Islet of Langerhans (tissue), 1 donor: ENCODE data around the gene MCM9.
"Not testable (repeated sequence)": the region's sequence is repeated elsewhere in the genome, so short reads cannot be mapped to it uniquely, and the experiment has no call there.

Experiments used
- FAIRE-seq: peaks from one replicate; lab custom pipeline; 2011; peaks lifted over from hg19 to GRCh38; lab: Jason Lieb, UNC

MCM9 gene

DNA sequence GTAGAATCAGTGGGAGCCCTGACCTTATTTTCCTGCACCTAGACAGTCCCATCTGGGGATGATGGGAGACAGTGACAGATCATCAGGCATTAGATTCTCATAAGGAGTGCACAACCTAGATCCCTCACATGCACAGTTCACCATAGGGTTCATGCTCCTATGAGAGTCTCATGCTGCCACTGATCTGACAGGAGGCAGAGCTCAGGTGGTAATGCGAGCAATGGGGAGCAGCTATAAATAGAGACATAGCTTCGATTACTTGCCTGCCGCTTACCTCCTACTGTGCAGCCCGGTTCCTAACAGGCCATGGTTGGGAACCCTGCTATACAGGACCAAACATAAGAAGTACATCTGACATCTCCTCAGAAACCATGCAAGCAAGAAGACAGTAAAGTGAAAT is 72.5 kb downstream of the MCM9 start:
- no peak for FAIRE-seq

DNA sequence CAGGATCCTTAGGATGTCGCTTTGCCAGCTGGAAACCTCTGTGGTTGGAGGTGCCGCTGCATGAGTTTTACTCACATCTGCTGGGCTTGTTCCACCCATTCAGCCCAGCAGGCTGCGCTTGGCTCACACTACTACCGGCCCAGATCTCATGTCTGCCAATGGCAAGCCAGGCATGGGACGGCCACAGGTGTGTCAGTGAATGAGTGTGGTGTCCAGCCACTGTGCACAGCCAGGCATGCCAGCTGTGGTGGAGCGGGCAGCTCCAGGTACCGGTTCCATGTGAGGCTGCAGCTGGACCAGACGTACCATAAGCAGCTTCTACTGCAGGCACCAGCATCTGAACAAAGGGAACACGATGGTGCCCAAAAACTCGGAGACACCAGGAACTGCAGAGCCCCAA is 74.1 kb downstream of the MCM9 start:
- no peak for FAIRE-seq

DNA sequence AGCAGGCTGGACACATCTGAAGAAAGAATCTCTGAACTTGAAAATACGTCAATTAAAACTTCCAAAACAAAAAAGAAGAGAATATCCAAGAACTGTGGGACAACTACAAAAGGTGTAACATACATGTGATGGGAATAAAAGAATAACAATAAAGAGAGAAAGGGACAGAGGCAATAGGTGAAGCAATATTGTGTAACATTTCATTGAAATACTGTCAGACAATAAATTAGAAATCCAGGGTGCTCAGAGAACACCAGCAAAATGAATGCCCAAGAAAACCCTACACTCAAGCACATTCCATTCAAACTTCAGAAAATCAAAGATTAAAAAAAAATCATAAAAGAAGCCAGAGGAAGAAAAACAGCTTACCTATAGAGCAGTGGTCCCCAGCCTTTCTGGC is 74.6 kb downstream of the MCM9 start:
- no peak for FAIRE-seq

DNA sequence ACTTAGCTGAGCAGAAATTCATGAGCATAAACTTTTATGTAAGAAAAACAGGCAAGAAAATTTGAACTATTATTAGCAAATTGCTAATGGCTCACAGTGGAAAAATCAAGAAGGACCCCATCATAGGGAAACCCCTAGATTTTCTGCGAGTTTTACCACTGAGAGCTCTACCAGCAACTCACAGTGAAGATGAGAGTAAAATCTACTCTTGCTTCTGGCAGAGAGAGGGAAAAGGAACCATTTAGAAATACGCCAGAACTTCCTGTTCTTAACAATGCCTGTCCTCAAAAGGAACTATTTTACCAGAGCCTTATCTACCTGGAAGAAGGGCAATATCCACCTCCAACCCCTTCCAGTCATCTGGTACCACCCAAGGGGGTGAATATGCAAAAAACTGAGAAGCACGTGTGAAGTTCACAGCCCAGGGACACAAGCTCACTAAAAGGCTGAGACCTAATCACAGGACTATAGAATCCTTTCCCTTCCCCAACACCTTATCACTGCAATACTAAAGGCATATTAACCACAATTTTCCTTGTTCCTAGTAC is 75.4 kb downstream of the MCM9 start:
- no peak for FAIRE-seq

DNA sequence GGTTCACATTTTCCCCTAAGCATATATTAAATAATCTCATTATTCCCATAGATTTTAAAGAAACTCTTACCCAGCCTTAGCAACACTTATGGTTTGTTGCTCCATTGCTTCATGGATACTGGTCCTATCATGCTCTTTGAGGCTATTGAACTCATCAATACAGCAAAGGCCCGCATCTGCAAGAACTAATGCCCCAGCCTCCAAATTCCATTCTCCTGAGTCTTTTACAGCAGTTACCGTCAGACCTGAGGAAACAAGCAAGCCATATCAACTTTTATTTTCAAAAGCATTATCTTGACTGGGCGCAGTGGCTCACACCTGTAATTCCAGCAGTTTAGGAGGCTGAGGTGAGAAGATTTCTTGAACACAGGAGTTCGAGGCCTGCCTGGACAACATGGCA is 78.7 kb downstream of the MCM9 start:
- no peak for FAIRE-seq

DNA sequence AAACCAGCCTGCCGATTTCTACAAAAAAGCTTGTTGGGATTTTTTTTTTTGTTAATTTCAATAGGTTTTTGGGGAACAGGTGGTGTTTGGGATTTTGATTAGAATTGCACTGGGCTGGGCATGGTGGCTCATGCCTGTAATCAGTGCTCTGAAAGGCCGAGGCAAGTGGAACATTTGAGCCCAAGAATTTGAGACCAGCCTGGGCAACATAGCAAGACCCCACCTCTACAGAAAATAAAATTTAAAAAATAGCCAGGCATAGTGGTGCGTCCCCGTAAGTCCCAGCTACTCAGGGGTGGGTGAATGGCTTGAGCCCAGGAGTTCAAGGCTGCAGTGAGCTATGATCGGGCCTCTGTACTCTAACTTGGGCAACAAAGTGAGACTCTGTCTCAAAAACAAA is 81.6 kb downstream of the MCM9 start:
- FAIRE-seq, result no peak

DNA sequence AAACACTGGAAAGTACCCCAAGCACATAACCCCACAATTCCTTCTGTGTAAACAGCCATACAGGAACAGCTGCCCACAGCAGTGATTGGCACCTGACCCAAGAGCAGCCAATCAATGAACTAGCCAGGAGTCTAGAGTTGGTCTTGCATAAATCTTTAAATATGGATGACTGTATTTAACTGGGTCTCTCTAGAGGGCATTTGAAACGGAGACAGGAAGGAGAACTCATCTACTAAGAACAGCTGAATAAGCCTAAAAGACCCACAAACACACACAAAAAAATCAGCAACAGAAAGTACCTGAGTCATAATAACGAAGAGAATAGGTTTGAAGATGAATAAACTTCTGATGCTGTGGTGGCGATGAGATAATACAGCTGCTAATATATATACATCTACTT is 90.0 kb downstream of the MCM9 start:
- FAIRE-seq, result no peak

DNA sequence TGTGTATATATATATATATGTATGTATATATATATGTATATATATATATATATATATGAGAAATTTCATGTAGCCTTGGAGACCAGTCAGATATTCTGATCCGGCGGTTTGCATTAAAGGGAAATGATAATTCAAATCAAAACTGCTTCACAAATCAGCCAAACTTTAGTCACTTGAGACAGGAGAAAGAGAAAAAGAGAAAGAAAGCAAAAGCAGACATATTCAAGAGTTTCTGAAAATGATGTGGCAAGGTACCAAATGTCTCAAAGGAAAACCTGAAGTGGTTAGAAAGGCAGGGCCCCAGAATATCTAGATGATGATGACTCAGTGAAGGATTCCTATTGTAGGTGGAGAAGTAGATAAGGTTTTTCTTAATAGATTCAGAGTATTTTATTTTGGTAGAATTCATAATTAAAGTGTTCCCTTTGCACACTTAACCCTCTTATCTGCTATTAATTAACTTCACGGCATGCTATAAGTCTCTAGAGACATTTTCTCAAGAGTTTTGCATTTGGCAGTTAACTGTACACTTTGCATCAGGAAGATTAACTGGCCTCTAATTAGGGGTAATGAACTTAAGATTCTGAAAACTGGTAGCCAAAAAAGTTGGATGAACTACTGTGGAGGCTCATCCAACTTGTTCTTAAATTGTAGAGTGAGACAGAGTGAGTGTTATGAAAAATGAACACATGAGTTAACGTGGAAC is 91.1 kb downstream of the MCM9 start:
- no peak for FAIRE-seq

DNA sequence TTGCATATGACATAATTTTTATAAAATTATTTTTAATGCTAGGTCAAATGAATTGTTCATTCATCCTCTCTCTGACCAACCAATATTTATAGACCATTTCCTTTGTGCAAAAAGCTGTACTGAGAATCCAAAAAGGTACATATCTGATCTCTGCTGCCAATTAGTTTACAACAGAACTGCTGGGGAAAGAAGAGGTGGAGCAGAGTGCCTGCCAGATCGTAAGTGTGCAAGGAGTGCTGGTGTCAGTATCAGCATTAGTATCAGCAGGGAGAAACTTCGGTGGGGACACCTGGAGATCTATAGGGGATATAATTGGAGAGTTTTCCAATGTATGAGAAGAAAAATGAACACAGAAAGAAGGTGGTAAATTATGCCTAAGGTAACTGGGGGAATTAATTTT is 104.3 kb downstream of the MCM9 start:
- FAIRE-seq, result no peak

DNA sequence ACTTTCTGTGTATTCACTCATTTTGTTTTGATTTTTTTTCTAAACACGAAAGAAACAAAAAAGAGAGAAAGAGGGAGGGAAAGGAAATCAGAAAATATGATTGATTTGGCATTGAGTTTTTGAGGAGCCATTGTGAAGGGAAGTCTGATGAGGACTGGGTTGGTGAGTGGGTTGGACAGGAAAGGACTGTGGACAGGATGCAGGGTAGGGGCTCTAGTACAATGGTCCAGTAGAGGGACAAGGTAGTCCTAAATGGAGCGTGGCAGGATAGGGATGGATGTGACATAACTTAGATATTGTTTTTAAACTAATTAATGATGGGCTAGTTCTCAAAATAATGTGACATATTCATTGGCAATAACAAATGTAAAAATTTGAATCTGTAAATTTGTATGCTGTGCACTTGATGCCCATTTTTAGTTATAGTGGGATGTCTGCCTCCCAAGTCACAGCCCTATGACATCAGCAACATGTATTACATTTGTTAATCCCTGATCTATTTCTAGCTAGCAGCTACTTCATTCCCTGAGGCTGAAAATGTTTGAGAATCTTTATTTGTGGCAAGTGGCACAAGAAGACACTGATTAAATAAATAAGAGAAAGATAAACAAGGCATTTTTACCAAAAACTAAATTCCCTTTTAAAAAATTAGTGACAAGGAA is 105.0 kb downstream of the MCM9 start:
- no peak for FAIRE-seq

DNA sequence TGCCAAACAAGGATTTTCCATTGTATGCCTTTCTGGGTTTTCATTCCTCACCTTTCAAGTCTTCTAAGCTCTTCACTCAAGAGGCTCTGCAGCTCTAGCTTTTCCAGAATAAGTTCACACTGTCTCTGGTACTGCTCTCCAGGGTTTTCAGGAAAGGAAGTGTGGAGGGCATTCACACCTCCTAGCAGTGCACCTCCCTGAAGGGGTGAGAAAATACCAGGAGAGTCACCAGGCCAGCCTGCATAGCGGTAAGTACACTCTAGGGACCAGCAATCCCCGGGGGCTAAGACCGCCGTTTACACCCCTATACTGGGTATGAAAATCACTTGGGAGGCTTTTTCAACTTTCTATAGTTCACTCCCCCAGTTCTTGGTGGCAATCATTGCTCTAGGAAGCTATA is 108.9 kb downstream of the MCM9 start:
- FAIRE-seq, result no peak

DNA sequence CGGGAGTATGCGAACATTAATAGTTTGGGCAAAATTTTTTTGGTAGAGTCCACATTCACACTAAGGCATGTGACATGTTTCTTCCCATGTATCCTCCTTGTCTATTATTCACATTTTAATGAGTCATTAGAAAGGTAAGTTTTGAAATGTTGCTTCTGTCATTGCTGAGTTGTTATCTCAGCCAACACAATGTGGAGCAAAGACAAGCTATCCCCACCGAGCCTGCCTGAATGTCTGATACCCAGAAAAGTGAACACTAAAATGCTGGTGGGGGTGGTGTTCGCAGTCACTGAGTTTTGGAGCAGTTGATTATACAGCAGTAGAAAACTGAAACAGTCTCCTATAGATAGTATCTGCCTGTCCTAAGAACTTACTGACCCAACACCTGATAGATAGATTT is 109.3 kb downstream of the MCM9 start:
- FAIRE-seq, result no peak

DNA sequence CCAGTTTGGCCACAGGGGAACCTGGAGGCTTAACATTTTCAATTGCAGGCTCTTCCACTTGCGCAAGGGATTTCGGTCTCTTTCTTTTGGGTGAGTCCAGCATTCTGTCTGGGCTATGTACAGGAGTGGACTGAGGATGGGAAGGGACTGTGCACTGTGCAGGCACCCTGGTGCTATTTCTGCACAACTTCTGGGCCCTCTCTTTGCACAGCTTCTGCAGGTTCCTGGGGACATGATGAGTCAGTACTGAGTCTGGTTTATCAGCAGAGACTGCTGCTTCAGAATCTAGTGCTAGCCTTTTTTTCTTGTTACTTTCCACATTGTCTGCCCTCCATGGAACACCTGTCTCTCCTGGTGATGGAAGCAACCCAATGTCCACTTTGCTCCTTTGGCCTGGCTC is 119.5 kb downstream of the MCM9 start:
- FAIRE-seq, result no peak

DNA sequence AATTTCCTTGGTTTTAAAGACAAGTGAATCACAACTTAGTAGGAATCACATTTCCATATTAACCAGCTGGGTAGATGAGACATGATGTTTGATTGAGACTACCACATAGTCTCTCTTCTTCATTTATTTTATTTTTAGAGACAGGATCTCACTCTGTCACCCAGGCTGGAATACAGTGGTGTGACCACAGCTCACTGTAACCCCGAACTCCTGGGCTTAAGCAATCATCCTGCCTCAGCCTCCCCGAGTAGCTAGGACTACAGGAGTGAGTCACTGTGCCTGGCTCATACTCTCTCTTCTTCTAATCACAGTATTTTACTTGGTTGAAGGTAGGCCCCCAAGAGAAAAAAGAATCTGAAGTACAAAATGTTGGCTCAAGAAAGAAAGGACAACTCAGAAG is 121.2 kb downstream of the MCM9 start:
- FAIRE-seq, result no peak

DNA sequence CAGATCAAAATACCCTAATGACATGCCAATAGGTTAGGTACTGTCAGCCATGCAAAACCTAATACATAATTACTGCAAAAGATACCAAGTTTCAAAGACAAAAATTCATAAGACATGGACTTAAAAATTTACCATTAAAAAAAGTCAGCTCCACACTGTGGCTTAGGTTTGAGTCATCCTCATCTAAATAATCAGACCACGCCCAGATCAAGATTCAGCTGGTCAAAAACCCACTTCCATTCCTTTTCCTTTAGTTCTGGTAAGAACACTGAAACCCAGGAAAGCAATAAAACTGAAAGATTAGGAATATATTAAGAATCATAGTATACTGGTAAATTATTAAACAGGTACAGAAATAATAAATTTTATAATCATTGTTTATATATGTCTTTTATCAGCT is 122.0 kb downstream of the MCM9 start:
- FAIRE-seq, result no peak

DNA sequence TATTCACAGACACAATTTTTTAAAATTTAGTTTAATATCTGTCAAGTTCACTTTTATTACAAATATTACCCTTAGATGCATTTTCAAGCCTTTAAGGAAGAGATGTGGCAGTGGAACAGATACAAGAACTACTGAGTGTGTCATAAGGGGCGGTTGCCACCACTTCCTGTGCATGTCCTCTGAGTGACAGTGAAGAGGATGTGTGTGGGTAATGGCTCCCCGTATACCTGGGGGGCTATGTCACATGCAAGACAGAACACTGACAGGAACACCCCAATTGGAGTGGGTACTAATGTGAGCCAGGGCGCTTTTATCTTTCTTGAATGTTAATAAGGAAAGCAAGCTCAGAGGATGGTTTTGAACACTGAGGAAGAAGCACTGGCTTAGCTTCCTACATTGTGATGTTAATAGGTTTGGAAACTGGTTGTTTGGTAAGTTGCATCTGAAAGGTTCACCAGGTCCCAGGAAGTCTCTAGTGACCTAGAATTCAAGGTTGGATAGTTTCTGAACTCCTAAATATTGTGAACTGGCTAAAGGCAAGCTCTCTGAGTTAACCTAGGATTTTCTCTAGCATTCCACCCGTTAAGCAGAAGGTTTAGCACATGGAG is 124.4 kb downstream of the MCM9 start:
- FAIRE-seq, result no peak

DNA sequence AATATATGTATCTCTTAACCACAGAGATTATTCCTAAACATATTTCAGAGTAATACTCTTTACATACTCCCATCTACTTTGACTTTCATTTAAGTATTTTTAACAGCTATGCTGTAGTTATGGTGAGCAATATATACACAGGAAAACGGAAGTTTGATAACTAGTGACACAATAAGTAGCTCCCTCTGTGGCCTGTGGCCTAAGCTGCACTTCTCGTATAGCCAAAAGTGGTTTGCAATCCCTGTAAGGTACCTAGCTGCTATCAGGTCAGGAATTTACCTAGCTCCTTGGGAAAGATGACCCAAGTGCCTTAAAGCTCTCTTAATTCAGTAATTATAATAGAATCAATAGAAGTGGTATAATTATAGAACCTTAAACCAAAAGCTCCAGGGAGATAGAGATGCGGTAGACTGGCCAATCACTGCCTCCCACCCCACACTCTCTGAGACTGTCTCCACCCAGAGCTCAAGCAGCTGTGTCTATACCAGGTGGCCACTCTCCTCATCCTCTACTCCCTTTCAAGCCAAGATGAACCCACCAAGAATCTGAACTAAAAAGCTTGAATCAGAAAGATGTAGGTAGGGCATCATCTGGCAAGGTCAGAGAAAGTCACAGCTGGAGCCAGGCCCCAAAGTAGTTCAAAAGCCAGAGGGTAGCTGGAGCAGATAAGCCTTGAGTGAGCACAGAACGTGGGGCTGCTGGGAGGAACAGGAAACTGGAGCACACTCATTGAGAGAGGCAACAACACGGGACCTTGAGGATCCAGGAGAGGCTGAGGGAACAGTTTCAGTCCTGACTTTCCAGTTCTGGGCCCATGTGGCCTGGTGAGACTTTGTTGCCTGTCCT is 125.9 kb downstream of the MCM9 start:
- FAIRE-seq, result no peak

DNA sequence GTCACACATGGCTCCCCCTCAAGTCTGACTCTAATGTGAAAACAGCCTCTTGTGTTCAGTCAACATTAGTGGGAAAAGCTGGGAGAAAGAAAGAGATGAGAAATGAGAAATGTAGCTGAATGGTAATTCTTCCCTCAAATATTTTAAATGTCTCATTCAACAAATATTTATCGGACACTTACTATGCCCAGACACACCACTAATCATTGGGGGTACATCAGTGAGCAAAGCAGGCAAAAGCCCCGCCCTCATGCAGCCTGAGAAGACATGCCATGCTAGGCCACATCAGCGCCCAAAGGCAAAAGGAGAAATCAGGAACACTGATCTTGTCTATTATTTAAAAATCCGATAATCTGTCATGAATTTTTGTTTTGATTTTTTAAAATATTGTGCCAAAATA is 130.9 kb downstream of the MCM9 start:
- no peak for FAIRE-seq

DNA sequence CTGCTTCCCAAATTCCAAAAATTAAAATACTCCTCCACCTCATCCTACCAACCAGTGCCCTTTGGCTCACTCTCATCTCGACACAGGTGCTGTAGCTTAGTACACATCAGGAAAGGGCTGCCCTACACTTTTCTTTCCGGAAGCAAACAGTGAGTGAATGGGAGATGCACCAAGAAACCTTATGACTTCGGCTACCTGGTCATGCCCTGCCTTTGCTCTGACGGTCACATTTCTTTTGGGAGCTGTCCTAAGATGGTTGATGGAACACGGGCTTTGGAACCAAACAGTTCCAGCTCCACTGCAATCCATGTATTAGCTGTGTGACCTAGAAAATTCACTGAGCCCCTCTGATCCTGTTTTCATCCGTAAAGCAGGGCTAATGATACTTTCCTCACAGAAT is 133.7 kb downstream of the MCM9 start:
- FAIRE-seq, result no peak

DNA sequence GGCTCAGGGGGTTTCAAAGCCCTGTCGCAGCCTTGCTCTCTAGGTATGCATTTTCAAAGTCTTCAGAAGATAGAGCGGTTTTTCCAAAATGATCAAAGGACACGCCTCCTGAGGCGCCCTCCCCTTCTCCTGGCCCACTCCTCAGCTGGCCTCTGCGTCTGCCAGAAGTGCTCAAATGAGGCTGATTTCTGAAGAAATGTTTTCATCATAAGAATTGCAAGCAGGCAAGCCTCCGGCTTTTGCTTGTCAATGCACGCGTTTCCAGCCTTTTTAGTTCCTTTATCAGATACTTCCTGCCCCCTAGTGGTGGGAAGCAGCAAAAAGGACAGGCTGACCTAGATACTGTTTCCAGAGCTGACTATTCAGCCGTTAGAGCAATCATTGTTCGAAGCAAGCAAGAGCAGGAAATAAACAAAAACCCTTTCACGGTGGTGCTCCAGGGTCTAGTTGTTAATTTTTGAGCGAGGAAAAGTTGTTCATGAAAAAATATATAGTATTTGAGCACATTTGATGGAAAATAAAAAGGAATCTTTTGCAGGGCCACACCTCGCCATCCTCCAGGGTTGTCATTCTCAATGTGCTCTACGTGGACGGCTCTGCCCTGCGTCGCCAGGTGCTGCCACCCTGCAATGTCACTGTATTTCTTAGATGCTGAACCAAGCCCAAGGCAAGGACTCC is 134.4 kb downstream of the MCM9 start:
- peak; percentile 69 for FAIRE-seq

DNA sequence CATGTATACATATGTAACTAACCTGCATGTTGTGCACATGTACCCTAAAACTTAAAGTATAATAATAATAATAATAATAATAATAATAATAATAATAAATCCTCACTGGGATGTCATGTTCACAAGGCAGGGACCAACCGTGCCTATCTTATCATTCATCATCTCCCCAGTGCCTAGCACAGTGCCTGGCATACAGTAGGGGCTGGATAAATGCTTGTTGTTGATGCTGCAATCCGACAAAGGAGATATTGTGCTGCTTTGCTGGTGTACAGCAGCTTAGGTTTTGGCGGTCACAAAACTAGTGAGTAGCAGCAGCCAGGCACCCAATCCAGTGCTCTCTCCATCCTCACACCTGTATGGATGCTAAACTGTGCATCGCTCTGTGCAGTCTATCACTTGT is 135.1 kb downstream of the MCM9 start:
- no peak for FAIRE-seq

DNA sequence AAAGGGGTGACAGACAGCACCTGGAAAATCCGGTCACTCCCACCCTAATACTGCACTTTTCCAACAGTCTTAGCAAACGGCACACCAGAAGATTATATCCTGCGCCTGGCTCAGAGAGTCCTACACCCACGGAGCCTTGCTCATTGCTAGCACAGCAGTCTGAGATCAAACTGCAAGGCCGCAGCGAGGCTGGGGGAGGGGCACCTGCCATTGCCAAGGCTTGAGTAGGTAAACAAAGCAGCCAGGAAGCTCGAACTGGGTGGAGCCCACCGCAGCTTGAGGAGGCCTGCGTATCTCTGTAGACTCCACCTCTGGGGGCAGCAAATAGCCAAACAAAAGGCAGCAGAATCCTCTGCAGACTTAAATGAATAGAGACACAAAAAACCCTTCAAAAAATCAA is 138.4 kb downstream of the MCM9 start:
- not testable (repeated sequence) for FAIRE-seq
